H9 (cell line): ENCODE results near the gene CACNA1D. TPM values are rescaled to one million over a fixed set of nuclear protein-coding genes. Genes with fewer than 3 reads are reported as not detected.

Experiments
- DNase-seq: peaks from one replicate; pipeline ENCODE4 v3.0.0-alpha.2; 2017
- H2AFZ ChIP-seq: one replicate; pipeline ENCODE4 v1.6.1; 2013; ENCODE audit warnings: mild to moderate bottlenecking, low read length, control low read depth, moderate library complexity
- H2AK5ac ChIP-seq: 2 replicates; pipeline ENCODE4 v1.6.1; 2013; ENCODE audit warnings: low read length, control low read depth, mixed read lengths; ENCODE audit not compliant: insufficient read length
- H2BK120ac ChIP-seq: one replicate; pipeline ENCODE4 v1.6.1; 2013; ENCODE audit warnings: low read depth, mild to moderate bottlenecking, low read length, control low read depth, inconsistent platforms; ENCODE audit not compliant: poor library complexity, severe bottlenecking
- H2BK12ac ChIP-seq: 2 replicates; pipeline ENCODE4 v1.6.1; 2013; ENCODE audit warnings: low read length, control low read depth, mixed read lengths, low read depth; ENCODE audit not compliant: insufficient read length
- H2BK15ac ChIP-seq: 2 replicates; pipeline ENCODE4 v1.6.1; 2013; ENCODE audit warnings: low read depth, low read length, control low read depth
- H2BK20ac ChIP-seq: one replicate; pipeline ENCODE4 v1.6.1; 2013; ENCODE audit warnings: low read depth, mild to moderate bottlenecking, low read length, control low read depth, inconsistent platforms; ENCODE audit not compliant: poor library complexity, severe bottlenecking
- H2BK5ac ChIP-seq: 2 replicates; pipeline ENCODE4 v1.6.1; 2013; ENCODE audit warnings: low read length, control low read depth, mixed read lengths; ENCODE audit not compliant: insufficient read length
- H3K14ac ChIP-seq: 2 replicates; pipeline ENCODE4 v1.6.1; 2013; ENCODE audit warnings: low read length, control low read depth; ENCODE audit not compliant: insufficient read depth
- H3K18ac ChIP-seq: 2 replicates; pipeline ENCODE4 v1.6.1; 2013; ENCODE audit warnings: low read depth, mild to moderate bottlenecking, mixed read lengths, low read length, control low read depth; ENCODE audit not compliant: insufficient read length
- H3K23ac ChIP-seq: 2 replicates; pipeline ENCODE4 v1.6.1; 2013; ENCODE audit warnings: low read length, control low read depth, mixed read lengths, low read depth; ENCODE audit not compliant: insufficient read length
- H3K23me2 ChIP-seq: 2 replicates; pipeline ENCODE4 v1.6.1; 2013; ENCODE audit warnings: low read depth, mild to moderate bottlenecking, mixed read lengths, low read length, control low read depth; ENCODE audit not compliant: insufficient read length, poor library complexity, severe bottlenecking
- H3K27ac ChIP-seq: 2 replicates; pipeline ENCODE4 v1.5.1; 2013; ENCODE audit warnings: low read length, control low read depth, mixed read lengths, low read depth; ENCODE audit not compliant: insufficient read length
- H3K27me3 ChIP-seq: 2 replicates; pipeline ENCODE4 v1.6.1; 2013; ENCODE audit warnings: low read length, control low read depth, inconsistent platforms; ENCODE audit not compliant: insufficient read depth
- H3K4ac ChIP-seq: 2 replicates; pipeline ENCODE4 v1.6.1; 2013; ENCODE audit warnings: low read depth, mild to moderate bottlenecking, control low read depth, inconsistent platforms, low read length, moderate library complexity
- H3K4me1 ChIP-seq: 2 replicates; pipeline ENCODE4 v1.6.1; 2013; ENCODE audit warnings: low read length, control low read depth, inconsistent platforms; ENCODE audit not compliant: insufficient read depth
- H3K4me2 ChIP-seq: 2 replicates; pipeline ENCODE4 v1.6.1; 2013; ENCODE audit warnings: low read length, control low read depth, mixed read lengths; ENCODE audit not compliant: insufficient read length, insufficient read depth
- H3K56ac ChIP-seq: 2 replicates; pipeline ENCODE4 v1.6.1; 2013; ENCODE audit warnings: low read depth, mild to moderate bottlenecking, mixed read lengths, low read length, control low read depth; ENCODE audit not compliant: insufficient read length
- H3K79me1 ChIP-seq: 2 replicates; pipeline ENCODE4 v1.6.1; 2013; ENCODE audit warnings: low read depth, mild to moderate bottlenecking, moderate library complexity, low read length, control low read depth, inconsistent platforms; ENCODE audit not compliant: insufficient read depth, poor library complexity, severe bottlenecking
- H3K79me2 ChIP-seq: 2 replicates; pipeline ENCODE4 v1.6.1; 2013; ENCODE audit warnings: low read length, control low read depth, inconsistent platforms; ENCODE audit not compliant: insufficient read depth
- H3K9ac ChIP-seq: 2 replicates; pipeline ENCODE4 v1.6.1; 2013; ENCODE audit warnings: low read length, control low read depth, mixed read lengths; ENCODE audit not compliant: insufficient read length; ENCODE audit errors: extremely low read depth
- H3K9me3 ChIP-seq: one replicate; pipeline ENCODE4 v1.6.1; 2013; ENCODE audit warnings: low read depth, low read length, inconsistent platforms; ENCODE audit not compliant: control insufficient read depth
- H3T11ph ChIP-seq: one replicate; pipeline ENCODE4 v1.6.1; 2013; ENCODE audit warnings: mild to moderate bottlenecking, low read length, control low read depth, inconsistent platforms
- H4K20me1 ChIP-seq: one replicate; pipeline ENCODE4 v1.6.1; 2013; ENCODE audit not compliant: control insufficient read depth, insufficient read length, insufficient read depth
- H4K5ac ChIP-seq: 2 replicates; pipeline ENCODE4 v1.6.1; 2013; ENCODE audit warnings: low read depth, mild to moderate bottlenecking, mixed read lengths, low read length, control low read depth; ENCODE audit not compliant: insufficient read length
- H4K8ac ChIP-seq: replicated peaks from 2 replicates; pipeline ENCODE4 v1.6.1; 2013; ENCODE audit warnings: low read length, control low read depth, mixed read lengths, low read depth; ENCODE audit not compliant: insufficient read length
- H4K91ac ChIP-seq: 2 replicates; pipeline ENCODE4 v1.6.1; 2013; ENCODE audit warnings: low read depth, mild to moderate bottlenecking, moderate library complexity, mixed read lengths, low read length, control low read depth; ENCODE audit not compliant: insufficient read length
- H3K27ac Mint-ChIP-seq, 3 experiments: 2 replicates in 2 of 3; 3 replicates in 1 of 3; pipeline ENCODE4 v1.8.0; 2020 to 2021; ENCODE audit warnings: mixed read lengths in 3 of 3, mild to moderate bottlenecking in 1 of 3, moderate library complexity in 1 of 3
- H3K27me3 Mint-ChIP-seq: 2 replicates; pipeline ENCODE4 v1.8.0; 2021; ENCODE audit warnings: low read depth, mild to moderate bottlenecking, moderate library complexity, mixed read lengths
- H3K36me3 Mint-ChIP-seq, 3 experiments: 2 replicates in 2 of 3; 3 replicates in 1 of 3; pipeline ENCODE4 v1.8.0; 2020 to 2021; ENCODE audit warnings: low read depth in 3 of 3, mixed read lengths in 3 of 3; ENCODE audit not compliant: insufficient read depth in 1 of 3
- H3K4me1 Mint-ChIP-seq, 2 experiments: 2 replicates each; pipeline ENCODE4 v1.8.0; 2020; ENCODE audit warnings: mixed read lengths in 2 of 2
- H3K4me3 Mint-ChIP-seq, 2 experiments: 2 replicates in 1 of 2; 3 replicates in 1 of 2; pipeline ENCODE4 v1.8.0; 2020 to 2021; ENCODE audit warnings: mild to moderate bottlenecking in 2 of 2, mixed read lengths in 2 of 2, moderate library complexity in 1 of 2
- H3K9me3 Mint-ChIP-seq, 2 experiments: 2 replicates in 1 of 2; 3 replicates in 1 of 2; pipeline ENCODE4 v1.8.0; 2020; ENCODE audit warnings: mild to moderate bottlenecking in 2 of 2, mixed read lengths in 2 of 2, moderate library complexity in 1 of 2
- CTCF ChIP-seq: fragments of 200-600 bp; sonication (generic); conservative IDR thresholded peaks from 3 replicates; pipeline ENCODE4 v1.8.0; 2021; ENCODE audit warnings: antibody characterized with exemption, mild to moderate bottlenecking
- WGBS: extraction: QIAGEN DNeasy Blood & Tissue Kit; methylation state at CpG from one replicate; pipeline ENCODE4 v1.1.7; 2013; ENCODE audit warnings: missing lambda C conversion rate, low lambda C conversion rate, mixed read lengths; ENCODE audit not compliant: insufficient read length; ENCODE audit errors: extremely low coverage; 5-methylcytosine and 5-hydroxymethylcytosine counted together
- total RNA-seq: library from RNA; stranded (reverse); gene quantifications from 2 replicates; pipeline ENCODE4 v1.2.1, GENCODE V29; 2021

The CACNA1D gene
- total RNA-seq, 1 experiment from 2014 or later = 3.5 TPM

GRCh38 chr3:53503195-53503594, 8.8 kb downstream of the CACNA1D start:
- Histone ChIP-seq H4K8ac (no peak overlapping the region), H4K20me1 (no peaks in the 10 kb centered on the region), H4K91ac (no peak overlapping the region), H3K14ac (no peak overlapping the region), H3T11ph (no peak overlapping the region), H3K9me3 (no peaks in the 10 kb centered on the region), H3K18ac (no peak overlapping the region), H3K4me1 (no peaks in the 10 kb centered on the region), H3K27me3 (no peaks in the 10 kb centered on the region), H2BK15ac (no peak overlapping the region), H2AK5ac (no peak overlapping the region), H3K79me2 (no peaks in the 10 kb centered on the region), H2BK120ac (no peak overlapping the region), H2AFZ (no peak overlapping the region), H3K9ac (no peak overlapping the region), H3K23me2 (no peaks in the 10 kb centered on the region), H3K23ac (no peak overlapping the region), H4K5ac (no peak overlapping the region), H3K4me2 (no peak overlapping the region), H3K79me1 (no peaks in the 10 kb centered on the region), H3K27ac (no peak overlapping the region), H2BK12ac (no peak overlapping the region), H2BK20ac (no peak overlapping the region), H3K56ac (no peak overlapping the region), H2BK5ac (no peak overlapping the region), H3K4ac (no peak overlapping the region)
- no peak overlapping the region for H3K27ac Mint-ChIP-seq
- H3K4me3 Mint-ChIP-seq = no peak overlapping the region
- no peak for DNase-seq
- no peaks in the 10 kb centered on the region for H3K9me3 Mint-ChIP-seq
- H3K27me3 Mint-ChIP-seq = peaks cover 6% of the 10 kb centered on the region
- no CpG with 5 or more reads among the region's 5 CpGs for WGBS
- H3K4me1 Mint-ChIP-seq = no peaks in the 10 kb centered on the region
- no peaks in the 10 kb centered on the region for H3K36me3 Mint-ChIP-seq
- no peak for TF ChIP-seq CTCF
